DND-41 (cell line): ENCODE data around the gene MARCHF4.

Experiments
- ATAC-seq: fragments of 200-7000 bp; cut with Tn5 transposase; 3 replicates; pipeline ENCODE4 v1.9.1; 2021; ENCODE audit warnings: low read depth; ENCODE audit not compliant: insufficient read depth
- DNase-seq: peaks from one replicate; pipeline ENCODE4 v3.0.0-alpha.2; 2020
- H2AFZ ChIP-seq: 2 replicates; pipeline ENCODE4 v1.6.0; 2012; ENCODE audit warnings: low read depth, low read length
- H3K27ac ChIP-seq: 2 replicates; pipeline ENCODE4 v1.5.1; 2012; ENCODE audit warnings: low read length, inconsistent platforms
- H3K27me3 ChIP-seq: fragments of 200-600 bp; sonication (generic); 2 replicates; pipeline ENCODE4 v1.6.0; 2012; ENCODE audit warnings: low read length, mild to moderate bottlenecking, inconsistent platforms; ENCODE audit not compliant: insufficient read depth, poor library complexity
- H3K36me3 ChIP-seq: 2 replicates; pipeline ENCODE4 v1.5.1; 2012; ENCODE audit warnings: low read length, inconsistent platforms; ENCODE audit not compliant: insufficient read depth
- H3K4me1 ChIP-seq: 2 replicates; pipeline ENCODE4 v1.5.1; 2012; ENCODE audit warnings: mild to moderate bottlenecking, low read length; ENCODE audit not compliant: insufficient read depth
- H3K4me2 ChIP-seq: 2 replicates; pipeline ENCODE4 v1.6.0; 2012; ENCODE audit warnings: mild to moderate bottlenecking, moderate library complexity, low read length, inconsistent platforms; ENCODE audit not compliant: insufficient read depth
- H3K4me3 ChIP-seq, 2 experiments: fragments of 200-600 bp in 1 of 2; shearing (Covaris generic) in 1 of 2; 2 replicates each; pipeline ENCODE4 v1.5.1; 2012 to 2016; ENCODE audit warnings: inconsistent platforms in 2 of 2, low read length in 2 of 2, mild to moderate bottlenecking in 2 of 2, low read depth in 1 of 2, moderate library complexity in 1 of 2
- H3K79me2 ChIP-seq: 2 replicates; pipeline ENCODE4 v1.6.0; 2012; ENCODE audit warnings: low read length, inconsistent platforms; ENCODE audit not compliant: insufficient read depth
- H3K9ac ChIP-seq: 2 replicates; pipeline ENCODE4 v1.6.0; 2012; ENCODE audit warnings: low read depth, mild to moderate bottlenecking, inconsistent platforms, low read length, moderate library complexity
- H3K9me3 ChIP-seq: 2 replicates; pipeline ENCODE4 v1.5.1; 2012; ENCODE audit warnings: low read length, moderate library complexity, mild to moderate bottlenecking, inconsistent platforms; ENCODE audit not compliant: insufficient read depth, severe bottlenecking
- H4K20me1 ChIP-seq: 2 replicates; pipeline ENCODE4 v1.6.0; 2012; ENCODE audit warnings: low read length; ENCODE audit not compliant: insufficient read depth
- CTCF ChIP-seq: IDR thresholded peaks from 2 replicates; pipeline ENCODE4 v1.5.1; 2012; ENCODE audit warnings: borderline replicate concordance, low read length, moderate library complexity, mild to moderate bottlenecking; ENCODE audit not compliant: poor library complexity, severe bottlenecking; ENCODE audit errors: extremely low read depth
- EZH2 ChIP-seq: IDR thresholded peaks from 3 replicates; pipeline ENCODE4 v1.6.1; 2012; ENCODE audit warnings: borderline replicate concordance, low read depth, mild to moderate bottlenecking, moderate library complexity, low read length, inconsistent platforms; ENCODE audit not compliant: severe bottlenecking

Gene MARCHF4

GRCh38 chr2:216394881-216395280 lies 22.6 kb upstream of the MARCHF4 start:
- H3K9me3 ChIP-seq, result no peaks in the 10 kb centered on the region
- no peak overlapping the region for H3K4me3 ChIP-seq
- H3K9ac ChIP-seq, result no peak overlapping the region
- H4K20me1 ChIP-seq, result no peaks in the 10 kb centered on the region
- no peaks in the 10 kb centered on the region for H3K4me1 ChIP-seq
- no peak overlapping the region for H3K4me2 ChIP-seq
- H2AFZ ChIP-seq, result no peak overlapping the region
- no peak for ATAC-seq
- no peaks in the 10 kb centered on the region for H3K79me2 ChIP-seq
- no peak for TF ChIP-seq CTCF
- TF ChIP-seq EZH2, result no peak
- no peak for DNase-seq
- peaks cover 4% of the 10 kb centered on the region for H3K27me3 ChIP-seq
- H3K27ac ChIP-seq, result no peak overlapping the region
- H3K36me3 ChIP-seq, result no peaks in the 10 kb centered on the region

- H3K4me1 ChIP-seq, result no peaks in the 10 kb centered on the region
- H2AFZ ChIP-seq, result no peak overlapping the region
- no peak overlapping the region for H3K4me3 ChIP-seq
- H3K27me3 ChIP-seq, result no peaks in the 10 kb centered on the region
- H3K9me3 ChIP-seq, result no peaks in the 10 kb centered on the region
- DNase-seq (no peak), ATAC-seq (no peak)
- H3K27ac ChIP-seq, result no peak overlapping the region
- no peaks in the 10 kb centered on the region for H3K79me2 ChIP-seq
- no peak for TF ChIP-seq CTCF
- TF ChIP-seq EZH2, result no peak
- H3K36me3 ChIP-seq, result no peaks in the 10 kb centered on the region
- no peak overlapping the region for H3K4me2 ChIP-seq
- H4K20me1 ChIP-seq, result no peaks in the 10 kb centered on the region
- H3K9ac ChIP-seq, result no peak overlapping the region
Measured at GRCh38 chr2:216392945-216393840, 20.9 kb upstream of the MARCHF4 start.

- no peak for DNase-seq
- no peak for TF ChIP-seq CTCF
- no peak for TF ChIP-seq EZH2
- H3K27me3 ChIP-seq, result no peaks in the 10 kb centered on the region
Measured at GRCh38 chr2:216392018-216392562, 19.8 kb upstream of the MARCHF4 start.

More at GRCh38 chr2:216392018-216392562, 19.8 kb upstream of the MARCHF4 start:
- Histone ChIP-seq H3K4me1 (no peaks in the 10 kb centered on the region), H2AFZ (no peak overlapping the region), H3K4me2 (no peak overlapping the region), H3K4me3 (no peak overlapping the region), H3K79me2 (no peaks in the 10 kb centered on the region), H3K9me3 (no peaks in the 10 kb centered on the region), H3K27ac (no peak overlapping the region), H4K20me1 (no peaks in the 10 kb centered on the region), H3K9ac (no peak overlapping the region), H3K36me3 (no peaks in the 10 kb centered on the region)
- ATAC-seq, result no peak
